Mucosa of rectum (tissue), 2 donors: ENCODE measurements around the gene HMX2.
"Not testable (repeated sequence)": the region's sequence is repeated elsewhere in the genome, so short reads cannot be mapped to it uniquely, and the experiment has no call there.

ENCODE experiments used
- H3K27ac ChIP-seq, 2 donors: one replicate each; pipeline ENCODE4 v1.7.0; 2013; ENCODE audit warnings: inconsistent platforms in 2 of 2, low read depth in 2 of 2, low read length in 2 of 2
- H3K27me3 ChIP-seq, 2 donors: one replicate each; pipeline ENCODE4 v1.7.0; 2013; ENCODE audit warnings: low read length in 2 of 2; ENCODE audit not compliant: control insufficient read depth in 2 of 2, insufficient read depth in 2 of 2
- H3K36me3 ChIP-seq, 2 donors: one replicate each; pipeline ENCODE4 v1.7.0; 2013; ENCODE audit warnings: low read length in 2 of 2; ENCODE audit not compliant: control insufficient read depth in 2 of 2, insufficient read depth in 2 of 2
- H3K4me1 ChIP-seq, 2 donors: one replicate each; pipeline ENCODE4 v1.7.0; 2013; ENCODE audit warnings: low read length in 2 of 2, mild to moderate bottlenecking in 1 of 2; ENCODE audit not compliant: control insufficient read depth in 2 of 2, insufficient read depth in 2 of 2
- H3K4me3 ChIP-seq, 2 donors: one replicate each; pipeline ENCODE4 v1.7.0; 2013; ENCODE audit warnings: low read length in 2 of 2
- H3K9ac ChIP-seq, 2 donors: one replicate each; pipeline ENCODE4 v1.7.0; 2013; ENCODE audit warnings: low read length in 2 of 2, low read depth in 1 of 2, mild to moderate bottlenecking in 1 of 2
- H3K9me3 ChIP-seq, 2 donors: one replicate each; pipeline ENCODE4 v1.7.0; 2013; ENCODE audit warnings: low read length in 2 of 2; ENCODE audit not compliant: control insufficient read depth in 2 of 2
- donor health status: healthy.
- donor health status: Normal muscosa, but diverticular disease.

The HMX2 gene

GRCh38 chr10:123165445-123166072 is 17.6 kb downstream of the HMX2 start:
- no peaks in the 10 kb centered on the region for H3K4me1 ChIP-seq
- H3K36me3 ChIP-seq: peaks cover 46 to 55% of the 10 kb centered on the region in 2 donors

GRCh38 chr10:123166618-123167017 is 18.7 kb downstream of the HMX2 start:
- Histone ChIP-seq H3K4me3 (no peak overlapping the region), H3K4me1 (no peaks in the 10 kb centered on the region), H3K36me3 (peaks cover 42 to 52% of the 10 kb centered on the region in 2 donors), H3K27me3 (no peaks in the 10 kb centered on the region), H3K9ac (no peak overlapping the region), H3K27ac (no peak overlapping the region), H3K9me3 (no peaks in the 10 kb centered on the region)

More at GRCh38 chr10:123165445-123166072, 17.6 kb downstream of the HMX2 start:
- Histone ChIP-seq H3K9me3 (no peaks in the 10 kb centered on the region), H3K4me3 (no peak overlapping the region), H3K27me3 (no peaks in the 10 kb centered on the region), H3K27ac (no peak overlapping the region), H3K9ac (no peak overlapping the region)

GRCh38 chr10:123170961-123171360 is 23.0 kb downstream of the HMX2 start:
- no peak overlapping the region for H3K27ac ChIP-seq
- peaks cover 10 to 14% of the 10 kb centered on the region in 2 donors for H3K36me3 ChIP-seq
- no peak overlapping the region for H3K9ac ChIP-seq
- H3K27me3 ChIP-seq: no peaks in the 10 kb centered on the region
- no peaks in the 10 kb centered on the region for H3K4me1 ChIP-seq
- H3K9me3 ChIP-seq: no peaks in the 10 kb centered on the region
- H3K4me3 ChIP-seq: no peak overlapping the region

GRCh38 chr10:123171616-123172015 is 23.7 kb downstream of the HMX2 start:
- not testable (repeated sequence) for H3K9ac ChIP-seq, H3K4me1 ChIP-seq, H3K4me3 ChIP-seq, H3K27me3 ChIP-seq, H3K36me3 ChIP-seq, H3K9me3 ChIP-seq, H3K27ac ChIP-seq

GRCh38 chr10:123175389-123176387 is 27.8 kb downstream of the HMX2 start:
- Histone ChIP-seq H3K9ac (no peak overlapping the region), H3K4me3 (no peak overlapping the region), H3K27ac (no peak overlapping the region), H3K9me3 (no peaks in the 10 kb centered on the region), H3K36me3 (peaks cover 0 to 3% of the 10 kb centered on the region in 2 donors), H3K4me1 (no peaks in the 10 kb centered on the region), H3K27me3 (no peaks in the 10 kb centered on the region)

GRCh38 chr10:123178390-123178789 is 30.5 kb downstream of the HMX2 start:
- H3K36me3 ChIP-seq, H3K9ac ChIP-seq, H3K27ac ChIP-seq, H3K4me3 ChIP-seq, H3K27me3 ChIP-seq, H3K4me1 ChIP-seq, H3K9me3 ChIP-seq: not testable (repeated sequence)

GRCh38 chr10:123180101-123181090 is 32.5 kb downstream of the HMX2 start:
- Histone ChIP-seq H3K4me3 (no peak overlapping the region), H3K9me3 (peaks cover 0 to 2% of the 10 kb centered on the region in 2 donors), H3K27me3 (no peaks in the 10 kb centered on the region), H3K36me3 (no peaks in the 10 kb centered on the region), H3K27ac (no peak overlapping the region), H3K4me1 (no peaks in the 10 kb centered on the region), H3K9ac (no peak overlapping the region)

GRCh38 chr10:123183724-123184123 is 35.8 kb downstream of the HMX2 start:
- Histone ChIP-seq H3K4me3 (no peak overlapping the region), H3K27ac (no peak overlapping the region), H3K9ac (no peak overlapping the region), H3K9me3 (peaks cover 2 to 3% of the 10 kb centered on the region in 2 donors), H3K4me1 (no peaks in the 10 kb centered on the region), H3K27me3 (no peaks in the 10 kb centered on the region), H3K36me3 (peaks cover 0 to 3% of the 10 kb centered on the region in 2 donors)

GRCh38 chr10:123187781-123188180 is 39.8 kb downstream of the HMX2 start:
- Histone ChIP-seq H3K4me1 (no peaks in the 10 kb centered on the region), H3K27ac (no peak overlapping the region), H3K36me3 (peaks cover 3 to 5% of the 10 kb centered on the region in 2 donors), H3K27me3 (no peaks in the 10 kb centered on the region), H3K4me3 (no peak overlapping the region), H3K9me3 (peaks cover 2 to 3% of the 10 kb centered on the region in 2 donors), H3K9ac (no peak overlapping the region)
